Middle frontal gyrus (tissue), 1 donor: ENCODE results near the gene SPATA32.
A peak's percentile ranks its signal among the peaks of the same experiment; 100 is the strongest.
"Not testable (repeated sequence)": the region's sequence is repeated elsewhere in the genome, so short reads cannot be mapped to it uniquely, and the experiment has no call there.

Experiments
- DNase-seq: peaks from one replicate; pipeline ENCODE4 v3.0.0-alpha.2; 2015; ENCODE audit warnings: low spot score; ENCODE audit errors: extremely low spot score

SPATA32 gene, protein sequence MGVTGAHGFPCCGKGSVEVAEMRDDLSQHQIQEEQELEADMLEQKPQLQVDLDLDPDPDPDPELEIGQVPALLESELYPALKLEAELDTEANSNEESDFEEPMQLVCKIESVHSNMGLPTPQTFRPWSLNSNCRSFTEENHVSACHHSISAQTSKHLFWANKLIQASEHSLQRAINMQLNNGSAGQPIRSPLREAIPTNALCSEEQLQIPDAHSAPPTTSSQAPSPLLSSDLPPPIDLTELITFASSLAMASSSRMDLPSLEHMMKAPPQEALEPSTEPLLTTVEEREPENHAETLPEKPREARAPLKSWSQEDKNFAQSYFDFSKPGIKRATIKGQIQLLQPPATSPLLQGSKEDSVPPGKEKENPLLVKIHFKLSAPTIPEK

DNA sequence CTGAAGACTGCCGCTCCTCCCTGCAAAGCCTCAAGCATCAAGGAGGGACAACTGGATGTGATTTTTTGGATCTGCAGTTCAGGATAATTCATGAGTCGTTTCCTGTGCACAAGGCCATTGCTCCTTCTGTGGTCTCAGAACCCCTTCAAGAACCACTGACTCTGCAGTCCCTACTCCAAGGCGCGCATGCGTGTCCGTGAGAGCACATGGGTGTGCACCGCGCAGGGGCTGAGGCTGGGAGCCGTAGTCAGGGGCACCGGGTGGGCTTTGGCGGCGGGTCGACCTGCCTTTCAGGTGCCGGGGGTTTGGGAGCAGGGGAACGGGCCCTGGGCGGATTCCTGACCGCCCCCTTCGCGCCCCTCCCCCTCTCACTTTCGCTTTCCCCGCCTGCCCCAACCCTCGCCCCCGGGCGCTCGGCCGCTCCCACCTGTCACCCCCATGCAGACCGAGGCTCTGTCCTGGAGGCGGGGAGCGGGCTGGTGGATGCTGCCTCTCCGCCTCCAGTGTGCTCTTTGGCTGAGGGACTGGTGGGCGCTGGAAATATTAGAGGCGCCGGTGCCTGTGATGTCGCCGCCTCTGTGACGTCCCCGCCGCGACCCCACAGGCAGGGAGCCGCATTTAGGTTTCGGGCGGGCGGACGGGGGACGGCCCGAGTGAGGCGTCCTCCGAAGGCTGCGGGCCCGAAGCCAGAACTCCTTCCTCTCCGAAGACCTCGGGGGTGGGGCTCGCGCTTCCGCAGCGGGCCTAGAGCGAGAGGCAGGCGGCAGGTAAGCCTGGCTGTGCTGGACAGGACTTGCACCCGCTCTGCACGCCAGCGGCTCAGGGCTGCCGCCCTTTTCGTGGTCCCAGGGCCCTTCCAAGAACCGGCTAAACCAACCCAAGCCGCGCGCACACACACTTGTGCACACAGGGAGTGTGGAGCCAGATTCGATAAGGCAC, at the start of gene SPATA32:
Gene SPATA32, minus strand, starts transcription at position 518 of the 939 bp plus-strand sequence. Its CDS starts 78 bp downstream, at position 440.
- DNase-seq, result no peak

DNA sequence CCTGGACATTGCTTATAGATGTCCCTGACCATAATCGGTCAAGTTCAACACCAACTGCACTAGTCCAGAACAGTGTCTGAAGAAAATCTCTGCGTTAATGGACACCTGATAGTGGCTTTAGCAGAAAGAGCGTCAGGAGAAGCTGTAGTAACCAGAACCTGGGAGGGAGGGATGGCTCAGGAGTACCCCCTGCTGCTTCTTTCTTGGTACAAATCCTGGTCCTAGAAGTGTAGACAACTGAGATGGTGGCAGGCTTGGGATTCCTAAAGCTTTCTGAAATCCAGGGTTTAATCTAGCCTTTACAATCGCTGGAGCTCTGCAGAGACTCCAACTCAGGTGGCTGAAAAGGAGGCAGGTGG, 49.5 kb upstream of the SPATA32 start:
- no peak for DNase-seq

DNA sequence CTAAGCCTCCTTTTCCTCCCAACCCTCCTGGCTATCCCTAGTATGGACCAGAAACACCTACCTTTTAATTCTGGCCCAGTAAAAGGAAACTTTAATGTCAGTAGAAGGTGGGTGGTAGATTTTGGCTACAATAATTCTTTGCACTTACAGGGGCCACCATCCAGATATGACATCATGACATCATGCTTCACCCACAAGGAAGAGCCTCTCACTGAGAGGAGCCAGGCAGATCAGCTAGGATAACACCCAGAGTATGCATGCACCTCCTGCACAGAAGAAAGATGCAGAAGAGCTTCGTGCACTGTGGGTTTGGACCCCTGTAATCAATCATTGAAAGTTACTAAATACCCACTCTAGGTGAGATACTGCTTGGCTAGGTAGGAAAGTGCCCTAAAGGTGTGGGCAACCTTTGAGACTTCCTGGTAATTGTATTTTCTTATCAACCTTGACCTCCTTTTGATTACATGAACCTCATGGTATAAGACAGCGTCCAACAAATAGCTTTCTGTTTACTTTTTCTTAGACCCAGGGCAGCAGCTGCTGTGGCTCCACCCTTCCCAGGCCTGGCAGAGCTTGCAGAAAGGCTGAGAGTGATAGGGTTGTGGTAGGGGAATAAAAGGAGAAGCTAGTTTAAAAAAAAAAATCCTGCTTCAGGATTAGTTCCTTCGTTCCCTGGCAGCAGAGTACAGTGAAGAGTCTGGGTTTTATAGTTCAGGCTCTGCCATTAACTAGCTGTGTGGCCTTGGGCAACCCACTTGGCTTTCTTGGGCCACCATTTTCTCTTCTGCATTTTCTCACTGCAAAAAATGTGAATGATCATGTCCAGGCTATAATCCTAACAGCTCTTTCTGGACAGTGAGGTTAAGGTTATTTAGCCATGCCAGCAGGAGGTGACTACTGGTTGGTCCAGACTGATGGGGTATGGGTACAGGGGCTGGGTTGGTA, 48.8 kb upstream of the SPATA32 start:
- no peak for DNase-seq

DNA sequence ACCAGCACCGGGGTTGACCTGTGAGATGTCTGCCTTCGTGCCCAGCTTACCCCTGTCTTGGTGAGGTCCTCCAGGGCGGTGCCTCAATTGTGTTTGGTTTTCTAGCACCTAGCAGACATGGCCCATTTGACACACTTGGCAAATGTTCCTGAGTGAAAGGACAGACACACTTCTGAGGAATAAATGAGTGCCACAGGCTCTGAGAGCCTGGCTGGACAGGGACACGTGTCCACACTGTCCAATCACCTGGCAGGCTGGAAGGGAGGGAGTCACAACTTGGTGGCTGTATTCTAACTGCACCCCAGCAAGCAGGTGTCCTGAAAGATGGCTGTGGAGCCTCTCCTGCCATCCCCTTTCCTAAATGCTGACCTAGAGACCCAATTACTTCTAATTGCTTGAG, 47.5 kb upstream of the SPATA32 start:
- DNase-seq, result no peak

DNA sequence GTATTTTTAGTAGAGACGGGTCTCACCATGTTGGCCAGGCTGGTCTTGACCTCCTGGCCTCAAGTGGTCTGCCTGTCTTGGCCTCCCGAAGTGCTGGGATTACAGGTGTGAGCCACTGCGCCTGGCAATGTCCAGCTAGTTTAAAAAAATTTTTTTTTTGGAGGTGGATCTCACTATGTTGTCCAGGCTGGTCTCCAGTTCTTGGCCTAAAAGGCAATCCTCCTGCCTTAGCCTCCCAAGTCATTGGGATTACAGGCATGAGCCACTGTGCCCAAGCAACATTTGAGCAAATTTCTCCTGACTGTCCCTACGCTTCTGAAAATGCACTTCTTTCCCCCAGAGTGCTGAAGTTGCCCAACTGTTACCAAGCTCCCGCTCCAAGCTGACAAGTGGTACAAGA, 46.9 kb upstream of the SPATA32 start:
- no peak for DNase-seq

DNA sequence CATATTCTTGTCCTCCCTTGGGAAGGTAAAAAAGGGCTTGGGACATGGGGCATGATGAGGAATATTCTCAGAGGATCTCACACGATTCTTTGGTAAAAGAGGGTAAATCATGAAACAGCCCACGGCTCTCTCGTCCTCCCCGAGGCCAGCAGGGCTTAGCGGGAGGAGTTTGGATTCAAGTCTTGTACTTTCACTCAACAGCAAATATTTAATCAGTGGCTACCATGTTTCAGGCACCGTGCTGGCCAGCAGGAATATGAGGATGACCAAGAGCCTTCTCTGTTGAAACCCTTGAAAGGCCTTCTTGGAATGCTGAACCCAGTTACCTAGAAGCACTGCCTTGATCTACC, 46.1 kb upstream of the SPATA32 start:
- no peak for DNase-seq

DNA sequence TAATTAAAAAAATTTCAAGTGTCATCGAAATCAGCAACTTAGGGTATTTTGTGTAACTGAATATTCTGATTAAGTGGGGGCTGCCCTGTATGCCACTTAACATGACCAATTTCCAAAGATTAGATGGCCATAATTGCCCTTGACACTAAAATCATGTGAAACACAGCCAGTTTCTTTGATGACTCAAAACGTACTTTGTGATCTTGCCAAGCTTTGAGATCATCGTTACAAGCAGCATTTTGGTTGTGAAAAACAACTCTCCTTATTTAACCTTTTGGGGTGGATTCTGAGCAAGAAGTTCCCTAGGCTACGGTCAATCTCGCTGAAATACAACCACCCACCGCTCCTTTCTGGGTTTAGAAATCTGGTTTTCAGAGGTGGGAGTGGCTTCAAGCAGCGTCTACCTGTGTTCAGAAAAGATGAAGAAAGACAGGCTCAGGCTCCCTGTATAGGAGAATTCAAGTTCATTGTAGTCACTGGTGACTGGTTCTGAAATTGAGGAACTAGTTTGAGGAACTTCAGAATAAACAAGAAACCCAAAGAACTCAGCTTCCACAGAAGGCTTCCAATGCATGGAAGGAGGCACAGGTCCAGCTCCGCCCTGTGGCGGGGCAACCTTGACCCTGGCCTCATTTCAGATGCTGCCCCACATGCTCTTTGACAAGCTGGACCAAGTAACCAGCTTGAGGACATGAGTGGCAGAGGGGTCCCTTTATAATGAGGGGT, 45.6 kb upstream of the SPATA32 start:
- peak; percentile 20 for DNase-seq

DNA sequence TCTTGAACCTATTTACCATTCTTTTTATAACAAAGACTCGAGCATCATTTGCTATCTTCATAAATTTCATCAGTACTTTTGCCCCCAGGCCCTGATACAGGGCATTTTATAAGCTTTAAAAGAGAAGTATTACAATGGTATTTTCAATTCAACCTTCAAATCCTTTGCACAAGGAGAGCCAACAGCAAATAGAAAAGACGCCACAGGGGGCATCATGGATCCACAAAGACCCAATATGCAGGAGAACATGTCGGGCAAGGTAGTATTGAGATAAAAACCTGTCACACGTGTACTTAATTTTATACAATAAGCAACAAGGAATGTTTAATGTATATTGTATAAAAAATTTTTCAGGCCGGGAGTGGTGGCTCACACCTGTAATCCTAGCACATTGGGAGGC, 44.7 kb upstream of the SPATA32 start:
- DNase-seq, result no peak

DNA sequence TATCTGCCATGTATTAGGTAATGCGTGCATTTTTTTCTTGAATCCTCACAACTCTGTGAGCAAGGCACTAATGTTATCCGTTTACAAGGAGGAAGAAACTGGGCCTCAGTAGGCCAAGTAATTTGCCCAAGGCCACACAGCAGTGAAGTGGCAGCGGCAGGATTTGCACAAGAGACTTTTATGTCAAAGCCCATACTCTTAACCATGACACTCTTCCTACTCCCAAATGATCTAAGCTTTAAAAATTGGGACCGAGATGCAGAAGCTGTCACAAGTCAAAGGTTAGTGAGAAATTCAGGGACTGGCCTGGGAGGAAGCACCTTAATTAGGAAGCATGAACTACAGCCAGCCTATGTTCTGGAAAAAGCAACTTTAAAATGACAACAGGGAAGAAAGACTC, 44.2 kb upstream of the SPATA32 start:
- no peak for DNase-seq

DNA sequence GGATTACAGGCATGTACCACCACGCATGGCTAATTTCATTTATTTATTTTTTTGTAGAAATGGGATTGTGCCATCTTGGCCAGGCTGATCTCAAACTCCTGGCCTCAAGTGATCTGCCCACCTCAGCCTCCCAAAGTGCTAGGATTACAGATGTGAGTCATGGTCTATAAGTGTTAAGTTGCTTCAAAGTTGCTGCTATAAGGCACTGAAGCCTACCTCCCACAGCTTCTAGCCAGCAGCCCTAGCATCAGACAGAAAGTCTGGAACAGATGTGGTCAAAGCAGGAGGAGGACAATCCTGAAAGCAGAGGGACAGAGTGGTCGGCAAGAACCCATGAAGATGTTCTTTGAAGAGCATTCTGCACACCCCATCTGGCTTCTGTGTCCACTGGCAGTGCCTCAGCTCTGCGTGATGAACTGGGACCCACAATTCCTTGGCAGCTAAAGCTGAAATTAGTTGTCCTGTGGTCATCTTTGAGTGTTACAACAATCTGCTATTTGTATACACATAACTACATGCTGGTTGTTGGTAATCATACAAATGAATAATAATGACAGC, 43.7 kb upstream of the SPATA32 start:
- no peak for DNase-seq

DNA sequence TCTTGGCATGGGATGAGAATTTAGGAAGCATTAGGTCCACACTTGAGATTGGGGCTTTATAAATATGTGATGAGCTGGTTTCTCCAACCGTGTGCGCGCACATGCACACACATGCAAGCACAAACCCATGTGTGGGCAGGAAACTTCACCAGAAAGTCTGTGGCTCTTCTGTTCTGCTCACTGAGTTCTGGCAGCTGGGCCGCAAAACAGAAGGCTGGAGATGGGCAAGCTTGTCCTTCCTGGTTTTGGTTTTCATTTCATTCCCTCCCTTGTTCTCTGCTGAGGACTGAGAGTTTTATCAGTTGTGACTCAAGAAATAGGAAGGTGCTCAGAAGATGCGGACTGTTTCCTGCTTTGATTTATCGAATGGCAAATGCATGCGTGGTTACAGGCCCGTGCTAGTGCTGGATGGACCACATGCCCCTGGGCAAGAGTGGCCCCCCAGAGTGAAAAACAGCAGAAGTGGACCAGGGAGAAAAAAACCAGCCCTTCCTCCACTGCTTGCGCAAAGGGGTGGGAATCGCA, 40.8 kb upstream of the SPATA32 start:
- no peak for DNase-seq

DNA sequence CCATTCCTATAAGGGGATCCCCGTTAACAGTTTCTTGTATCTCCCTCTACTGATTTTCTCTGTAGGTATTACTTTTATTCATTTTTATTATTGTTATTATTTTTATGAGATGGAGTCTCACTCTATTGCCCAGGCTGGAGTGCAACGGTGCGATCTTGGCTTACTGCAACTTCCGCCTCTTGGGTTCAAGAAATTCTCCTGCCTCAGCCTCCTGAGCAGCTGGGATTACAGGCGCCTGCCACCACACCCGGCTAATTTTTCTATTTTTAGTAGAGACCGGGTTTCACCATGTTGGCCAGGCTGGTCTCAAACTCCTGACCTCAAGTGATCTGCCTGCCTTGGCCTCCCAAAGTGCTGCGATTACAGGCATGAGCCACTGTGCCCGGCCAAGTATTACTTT, 40.3 kb upstream of the SPATA32 start:
- DNase-seq, result not testable (repeated sequence)

DNA sequence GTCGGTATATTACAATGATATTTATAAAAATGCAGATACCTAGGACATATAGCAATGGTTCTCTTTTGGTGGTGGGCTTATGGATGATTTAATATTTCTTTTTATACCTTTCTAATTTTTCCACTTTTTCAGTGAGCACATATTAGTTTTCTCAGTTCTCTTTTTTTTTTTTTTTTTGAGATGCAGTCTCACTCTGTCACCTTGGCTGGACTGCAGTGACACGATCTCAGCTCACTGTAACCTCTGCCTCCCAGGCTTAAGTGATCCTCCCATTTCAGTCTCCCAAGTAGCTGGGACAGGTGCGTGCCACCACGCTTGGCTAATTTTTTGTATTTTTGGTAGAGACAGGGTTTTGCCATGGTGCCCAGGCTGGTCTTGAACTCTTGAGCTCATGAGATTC, 39.8 kb upstream of the SPATA32 start:
- no peak for DNase-seq

DNA sequence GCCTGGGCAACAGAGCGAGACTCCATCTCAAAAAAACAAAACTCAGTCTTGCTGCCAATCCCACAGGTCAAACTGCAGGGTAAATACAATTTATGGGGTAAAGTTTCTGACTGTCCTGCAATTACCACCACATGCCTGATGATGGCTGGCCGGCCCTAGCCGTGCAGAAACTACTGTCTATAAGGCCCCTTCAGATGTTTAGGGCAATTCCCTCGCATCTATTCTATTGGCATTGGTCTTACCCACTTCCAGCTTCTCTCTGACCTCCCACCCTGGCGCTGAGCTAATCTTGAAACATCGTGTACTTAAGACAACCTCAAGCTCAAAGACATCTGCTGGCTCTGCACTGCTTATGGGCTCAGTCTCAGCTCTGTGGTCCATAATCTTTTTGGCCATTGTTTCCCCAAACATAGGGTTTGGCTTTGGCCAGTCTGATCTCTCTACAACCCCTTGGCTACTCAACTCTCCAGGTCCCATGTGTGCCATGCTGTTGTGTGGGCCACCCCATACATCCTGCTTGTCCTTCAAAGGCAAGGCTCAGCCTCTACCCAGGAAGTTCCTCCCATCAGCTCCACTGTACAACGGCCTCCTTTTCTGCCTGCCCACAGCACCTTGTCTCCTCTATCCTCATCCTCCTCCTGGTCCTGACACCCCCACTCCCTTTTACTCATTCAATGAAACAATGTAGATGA, 38.3 kb upstream of the SPATA32 start:
- no peak for DNase-seq

DNA sequence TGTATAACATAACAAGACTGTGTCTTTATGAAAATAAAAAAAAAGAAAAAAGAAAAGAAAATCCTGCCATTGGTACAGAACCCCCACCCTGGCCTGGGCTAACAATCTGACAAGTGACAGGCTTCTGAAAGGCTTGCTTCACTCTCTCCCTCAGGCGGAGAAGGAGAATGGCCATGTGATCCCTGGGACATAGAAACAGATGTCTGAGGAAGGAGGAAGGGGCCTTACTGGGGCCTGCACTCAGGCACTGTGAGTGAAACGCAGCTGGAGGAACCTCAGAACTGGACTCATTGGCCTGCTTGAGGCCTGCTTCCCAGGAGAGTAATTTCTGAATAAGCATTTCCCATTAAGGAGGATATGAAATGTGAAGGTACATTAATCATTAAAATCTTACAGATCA, 37.5 kb upstream of the SPATA32 start:
- no peak for DNase-seq

DNA sequence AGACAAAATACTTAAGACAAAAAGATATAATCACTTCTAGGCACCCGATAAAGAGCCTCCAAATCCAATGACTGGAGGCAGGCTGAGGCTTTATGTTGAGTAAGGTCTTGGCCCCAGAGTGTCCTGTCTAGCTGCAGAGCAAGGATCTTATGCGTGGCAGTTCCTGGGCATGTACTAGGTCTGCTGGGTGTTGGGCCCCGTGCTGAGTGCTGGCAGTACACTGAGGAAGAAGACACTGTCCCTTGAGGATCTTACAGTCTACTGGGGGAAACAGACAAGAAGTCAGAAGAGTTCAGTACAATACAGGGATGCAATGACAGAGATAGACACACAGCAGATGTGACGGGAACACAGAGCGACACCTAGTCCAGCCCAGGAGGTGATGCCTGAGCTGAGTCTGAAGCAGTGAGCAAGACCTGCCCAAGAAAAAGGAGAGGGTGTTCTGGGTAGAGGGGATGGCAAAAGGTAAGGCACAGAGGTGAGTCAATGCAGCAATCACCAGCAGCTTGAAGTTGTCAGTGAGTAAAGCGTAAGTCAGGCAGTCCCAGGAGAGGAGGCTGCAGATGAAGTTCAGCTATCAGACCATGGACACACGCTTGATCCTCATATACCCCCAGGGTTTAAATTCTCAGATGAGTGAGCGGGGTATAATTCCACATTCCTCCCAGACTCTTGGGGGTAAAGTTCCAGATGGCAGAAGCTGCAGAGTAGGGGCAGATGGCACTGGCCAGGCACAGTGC, 36.8 kb upstream of the SPATA32 start:
- DNase-seq, result no peak

DNA sequence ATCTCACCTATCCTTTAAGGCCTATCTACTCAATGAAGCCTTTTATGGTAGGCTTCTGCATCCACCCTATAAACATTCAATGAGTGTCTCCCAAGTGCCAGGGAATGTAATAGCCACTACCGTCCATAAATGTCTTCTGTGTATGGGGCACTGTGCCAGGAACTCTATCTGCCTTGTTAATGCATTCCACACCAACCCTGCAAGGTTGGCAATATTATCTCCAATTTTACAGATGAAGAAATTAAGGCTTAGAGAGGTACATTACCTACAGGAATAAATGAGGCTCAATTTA, 34.9 kb upstream of the SPATA32 start:
- DNase-seq, result no peak

DNA sequence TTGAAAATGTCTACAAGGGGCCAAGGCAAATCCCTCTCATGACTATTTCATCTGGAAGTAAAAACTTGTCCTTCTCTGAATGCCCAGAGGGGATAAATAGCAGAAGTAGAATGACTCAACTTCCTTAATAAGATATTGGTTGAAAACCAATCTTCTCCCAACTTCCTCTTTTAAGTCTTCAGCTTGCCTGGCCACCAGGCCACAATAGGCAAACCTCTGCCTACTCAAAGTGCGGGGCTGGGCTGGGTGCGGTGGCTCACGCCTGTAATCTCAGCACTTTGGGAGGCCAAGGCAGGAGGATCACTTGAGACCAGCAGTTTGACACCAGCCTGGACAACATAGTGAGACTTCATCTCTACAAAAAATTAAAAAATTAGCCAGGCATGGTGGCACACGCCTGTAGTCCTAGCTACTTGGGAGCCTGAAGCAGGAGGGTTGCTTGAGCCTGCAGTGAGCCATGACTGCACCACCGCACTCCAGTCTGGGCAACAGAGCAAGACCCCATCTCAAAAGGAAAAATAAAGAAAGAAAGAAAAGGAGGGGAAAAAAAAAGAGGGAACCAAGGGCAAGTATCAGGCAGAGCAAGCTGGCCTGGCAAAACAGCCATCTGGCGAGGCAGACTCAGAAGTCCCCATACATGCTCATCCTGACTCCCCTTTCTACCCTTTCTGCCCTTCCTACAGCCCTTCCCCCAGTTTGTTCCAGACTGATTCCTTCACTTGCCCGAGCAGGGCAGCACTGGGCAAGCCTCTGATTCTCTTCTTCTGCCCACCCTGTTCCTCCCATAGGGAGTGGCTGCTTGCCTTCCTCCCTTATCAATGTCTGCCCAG, 34.3 kb upstream of the SPATA32 start:
- DNase-seq, result no peak
